NB4 (cell line): Measurements from ENCODE around the gene EEF2KMT.
A peak's percentile ranks its signal among the peaks of the same experiment; 100 is the strongest.

ENCODE experiments used
- DNase-seq: peaks from one replicate; pipeline ENCODE4 v3.0.0; 2010; ENCODE audit warnings: low read depth
- H3K4me3 ChIP-seq: one replicate; pipeline ENCODE4 v1.5.1; 2011; ENCODE audit warnings: mild to moderate bottlenecking, low read depth, low read length, moderate library complexity
- MYC ChIP-seq: IDR thresholded peaks from 2 replicates; pipeline ENCODE4 v1.6.1; 2011; ENCODE audit warnings: low read depth, low read length
- POLR2A ChIP-seq: IDR thresholded peaks from 2 replicates; pipeline ENCODE4 v1.6.1; 2011; ENCODE audit warnings: mild to moderate bottlenecking; ENCODE audit not compliant: insufficient read length; ENCODE audit errors: extremely low read depth
- TF ChIP-seq, protein P1 (sequence below): IDR thresholded peaks from one replicate; pipeline ENCODE4 v1.5.1; 2012; ENCODE audit warnings: low read depth, low read length
- TF ChIP-seq, protein P2 (sequence below): IDR thresholded peaks from 2 replicates; pipeline ENCODE4 v1.6.1; 2011; ENCODE audit warnings: low read depth, low read length

Gene EEF2KMT

DNA sequence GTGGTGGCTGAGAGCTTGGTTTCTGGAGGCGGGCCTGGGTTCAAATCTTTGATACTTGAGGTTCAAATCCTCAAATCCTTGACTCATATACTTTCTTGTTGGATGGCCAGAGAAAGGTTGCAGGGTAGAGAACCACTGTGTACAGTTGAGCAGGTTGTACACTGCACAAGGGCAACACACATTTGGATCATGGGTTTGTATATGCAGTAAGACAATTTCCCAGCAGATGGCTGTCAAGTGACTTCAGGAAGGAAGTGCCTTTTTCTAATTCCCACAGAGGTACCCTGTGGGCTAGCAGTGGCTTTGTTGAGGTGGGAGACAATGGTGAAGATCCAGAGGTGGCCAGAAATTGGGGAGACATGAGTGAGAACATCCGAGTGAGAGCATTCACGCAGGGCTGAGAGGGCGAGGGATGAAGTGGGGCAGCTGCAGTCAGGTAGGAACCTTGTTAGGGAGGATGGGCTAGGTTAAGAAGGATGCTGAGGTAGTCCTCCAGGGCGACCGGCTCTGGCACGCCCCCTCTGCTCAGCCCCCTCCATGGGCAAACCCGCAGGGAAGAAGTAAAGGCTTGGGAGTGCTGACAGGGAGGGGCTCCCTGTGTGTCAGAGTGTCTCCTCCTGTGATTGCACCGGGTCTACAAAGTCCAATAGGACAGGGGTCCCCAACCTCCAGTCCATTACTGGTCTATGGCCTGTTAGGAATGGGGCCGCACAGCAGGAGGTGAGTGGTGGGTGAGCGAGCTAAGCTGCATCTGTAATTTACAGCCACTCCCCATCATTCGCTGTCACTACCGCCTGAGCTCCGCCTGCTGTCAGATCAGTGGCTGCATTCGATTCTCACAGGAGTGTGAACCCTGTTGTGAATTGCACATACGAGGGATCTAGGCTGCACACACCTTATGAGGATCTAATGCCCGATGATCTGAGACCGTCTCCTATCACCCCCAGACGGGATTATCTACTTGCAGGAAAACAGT lies 34.5 kb downstream of the EEF2KMT start:
- TF ChIP-seq, protein P1, sequence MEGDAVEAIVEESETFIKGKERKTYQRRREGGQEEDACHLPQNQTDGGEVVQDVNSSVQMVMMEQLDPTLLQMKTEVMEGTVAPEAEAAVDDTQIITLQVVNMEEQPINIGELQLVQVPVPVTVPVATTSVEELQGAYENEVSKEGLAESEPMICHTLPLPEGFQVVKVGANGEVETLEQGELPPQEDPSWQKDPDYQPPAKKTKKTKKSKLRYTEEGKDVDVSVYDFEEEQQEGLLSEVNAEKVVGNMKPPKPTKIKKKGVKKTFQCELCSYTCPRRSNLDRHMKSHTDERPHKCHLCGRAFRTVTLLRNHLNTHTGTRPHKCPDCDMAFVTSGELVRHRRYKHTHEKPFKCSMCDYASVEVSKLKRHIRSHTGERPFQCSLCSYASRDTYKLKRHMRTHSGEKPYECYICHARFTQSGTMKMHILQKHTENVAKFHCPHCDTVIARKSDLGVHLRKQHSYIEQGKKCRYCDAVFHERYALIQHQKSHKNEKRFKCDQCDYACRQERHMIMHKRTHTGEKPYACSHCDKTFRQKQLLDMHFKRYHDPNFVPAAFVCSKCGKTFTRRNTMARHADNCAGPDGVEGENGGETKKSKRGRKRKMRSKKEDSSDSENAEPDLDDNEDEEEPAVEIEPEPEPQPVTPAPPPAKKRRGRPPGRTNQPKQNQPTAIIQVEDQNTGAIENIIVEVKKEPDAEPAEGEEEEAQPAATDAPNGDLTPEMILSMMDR: no peak
- TF ChIP-seq, protein P2, sequence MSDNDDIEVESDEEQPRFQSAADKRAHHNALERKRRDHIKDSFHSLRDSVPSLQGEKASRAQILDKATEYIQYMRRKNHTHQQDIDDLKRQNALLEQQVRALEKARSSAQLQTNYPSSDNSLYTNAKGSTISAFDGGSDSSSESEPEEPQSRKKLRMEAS: no peak
- TF ChIP-seq POLR2A (no peak), MYC (no peak)
- H3K4me3 ChIP-seq: no peak overlapping the region
- DNase-seq: peak; percentile 40

DNA sequence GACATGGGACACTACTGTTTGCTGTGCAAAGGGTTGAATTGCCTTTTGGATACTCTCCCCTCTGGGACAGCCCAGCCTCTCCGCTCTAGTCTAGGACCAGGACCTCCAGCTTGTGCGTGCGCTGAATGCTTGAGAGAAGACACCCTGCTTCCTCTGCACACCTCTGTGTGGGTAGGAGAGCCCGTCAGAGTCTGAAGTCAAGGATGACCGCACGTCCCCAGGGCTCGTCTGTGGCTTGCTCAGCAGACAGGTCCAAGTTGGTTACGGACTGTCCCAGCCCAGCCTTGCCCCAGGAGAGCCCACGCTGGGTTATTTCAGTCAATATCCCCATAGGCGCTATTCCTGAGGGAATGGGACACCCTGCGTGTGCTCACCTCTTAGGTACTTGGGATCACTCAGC lies 35.5 kb downstream of the EEF2KMT start:
- H3K4me3 ChIP-seq: no peak overlapping the region
- TF ChIP-seq, protein P2: no peak
- TF ChIP-seq MYC (no peak), POLR2A (no peak)
- TF ChIP-seq, protein P1: no peak
- no peak for DNase-seq

DNA sequence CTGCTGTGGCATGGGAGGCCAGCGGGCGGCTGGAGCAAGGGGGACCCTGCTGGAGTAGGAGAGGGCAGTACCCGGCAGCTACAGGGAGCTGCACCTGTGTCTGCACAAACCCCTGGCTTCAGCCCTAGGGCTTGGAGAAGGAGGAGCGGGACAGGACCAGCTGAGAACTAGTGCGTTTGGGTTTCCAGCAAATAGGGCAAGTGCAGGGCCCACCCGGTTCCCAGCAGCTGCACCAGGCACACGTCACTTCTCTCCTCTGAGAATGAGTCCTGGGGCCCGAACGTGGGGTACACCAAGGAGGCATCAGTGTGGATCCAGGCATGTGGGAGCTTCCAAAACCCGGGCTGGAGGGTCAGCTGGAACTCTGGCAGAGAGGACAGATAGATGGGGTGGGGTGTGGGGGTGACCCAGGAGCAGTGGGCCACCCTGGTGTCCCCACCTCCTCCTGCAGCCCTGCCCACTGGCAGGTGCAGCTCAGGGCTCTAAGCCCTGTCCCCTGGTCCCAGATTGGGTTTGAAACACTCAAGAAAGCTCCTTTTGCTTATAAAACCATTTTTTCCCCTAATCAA lies 37.4 kb downstream of the EEF2KMT start:
- TF ChIP-seq MYC: no peak
- no peak for TF ChIP-seq POLR2A
- TF ChIP-seq, protein P1: no peak
- DNase-seq: no peak
- no peak overlapping the region for H3K4me3 ChIP-seq

DNA sequence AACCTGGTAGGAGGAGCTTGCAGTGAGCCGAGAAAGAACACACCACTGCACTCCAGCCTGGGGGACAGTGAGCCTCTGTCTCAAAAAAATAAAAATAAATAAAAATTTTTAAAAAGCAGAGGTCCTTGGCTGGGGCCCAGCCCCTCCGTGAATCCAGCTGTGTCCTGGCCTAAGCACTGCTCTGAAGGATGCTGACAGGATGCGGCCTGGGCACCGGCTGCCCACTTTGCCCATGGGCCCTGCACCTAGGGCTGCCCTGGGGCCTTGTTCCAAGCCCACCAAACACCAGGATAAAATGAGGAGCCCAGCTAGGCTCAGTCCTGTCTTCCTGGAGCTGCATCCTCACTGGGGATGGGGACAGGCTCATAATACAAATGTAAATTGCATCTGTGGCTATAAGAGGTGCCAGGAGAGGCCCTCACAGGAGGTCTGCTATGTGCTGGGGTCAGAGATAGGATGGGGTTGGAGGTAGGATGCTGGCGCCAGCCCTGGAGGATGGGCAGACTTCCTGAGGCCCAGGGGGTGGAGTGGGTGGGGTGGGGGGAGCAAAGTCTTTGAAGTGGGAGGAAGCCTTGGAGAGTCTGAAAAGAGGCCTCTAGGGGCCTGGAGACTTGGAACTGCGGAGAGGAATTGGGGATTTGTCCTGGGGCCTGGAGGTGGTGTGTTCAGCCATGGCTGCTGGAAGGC lies 38.1 kb downstream of the EEF2KMT start:
- no peak overlapping the region for H3K4me3 ChIP-seq
- no peak for DNase-seq
- TF ChIP-seq POLR2A (no peak), MYC (no peak)
- TF ChIP-seq, protein P2: no peak

DNA sequence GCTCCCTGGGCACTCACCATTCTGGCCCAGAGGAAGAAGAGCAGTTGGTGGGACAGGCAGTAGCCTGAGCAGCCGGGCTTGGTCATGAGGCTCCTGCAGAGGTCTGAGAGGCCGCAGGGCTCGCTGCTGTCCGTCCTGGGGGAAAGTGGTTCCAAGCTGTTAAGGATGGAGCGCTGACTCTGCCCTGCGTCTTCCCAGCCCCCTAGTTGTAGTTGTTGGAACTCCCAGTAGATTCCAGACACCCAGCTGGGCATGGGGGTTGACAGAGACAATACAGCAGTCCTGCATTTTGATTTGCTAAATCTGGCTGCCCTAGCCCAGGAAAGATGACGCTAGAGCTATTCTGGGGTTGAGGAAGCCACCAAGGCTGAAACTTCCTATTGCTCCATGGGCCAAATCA lies 39.1 kb downstream of the EEF2KMT start:
- DNase-seq: no peak
- no peak for TF ChIP-seq POLR2A
- TF ChIP-seq, protein P1: peak; percentile 1
- no peak overlapping the region for H3K4me3 ChIP-seq

DNA sequence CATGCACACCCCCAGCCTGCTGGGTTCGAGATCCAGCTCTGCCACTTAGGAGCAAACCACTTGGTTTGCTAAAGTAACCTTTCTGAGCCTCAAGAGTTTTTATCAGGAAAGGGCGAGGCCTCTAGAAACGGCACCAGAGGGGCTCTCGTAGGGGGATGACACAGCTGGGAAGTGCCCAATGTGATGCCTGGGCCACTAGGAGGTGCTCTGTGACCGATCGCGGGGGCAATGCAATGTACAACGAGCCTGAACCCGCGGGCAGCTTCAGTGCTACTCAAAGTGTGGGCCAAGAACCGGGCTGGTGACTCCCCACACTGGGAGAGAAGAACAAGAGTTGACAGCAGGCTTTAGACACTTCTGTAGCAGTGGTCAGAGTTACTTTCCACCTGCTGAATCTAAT lies 41.2 kb downstream of the EEF2KMT start:
- no peak overlapping the region for H3K4me3 ChIP-seq
- TF ChIP-seq, protein P1: peak; percentile 79
- no peak for TF ChIP-seq POLR2A
- DNase-seq: peak; percentile 77
